NT2/D1 (cell line): ENCODE results near the gene MCCD1.

Experiments used
- SUZ12 ChIP-seq: IDR thresholded peaks from 2 replicates; pipeline ENCODE4 v1.6.1; 2011; ENCODE audit not compliant: insufficient read length, insufficient read depth; ENCODE audit errors: extremely low read depth
- YY1 ChIP-seq: IDR thresholded peaks from 2 replicates; pipeline ENCODE4 v1.6.1; 2011; ENCODE audit not compliant: insufficient read length, insufficient read depth

- TF ChIP-seq YY1: no peak
- no peak for TF ChIP-seq SUZ12
Measured at GRCh38 chr6:31529329-31530150, 778 bp downstream of the MCCD1 start.
